Measurements from ENCODE around the gene FAM107A.

- TF ChIP-seq CTCF (IDR thresholded peaks at IDR 0.05; ENCODE audit: poor library complexity, severe bottlenecking) (no peak), MXI1 (conservative IDR thresholded peaks at IDR 0.05; ENCODE audit: poor library complexity, severe bottlenecking) (no peak), EZH2 (IDR thresholded peaks at IDR 0.05; ENCODE audit: borderline replicate concordance, insufficient read depth, low read length, poor library complexity, severe bottlenecking) (no peak), EP300 (conservative IDR thresholded peaks at IDR 0.05; ENCODE audit: poor library complexity, severe bottlenecking) (no peak)
- TF ChIP-seq, protein P1, sequence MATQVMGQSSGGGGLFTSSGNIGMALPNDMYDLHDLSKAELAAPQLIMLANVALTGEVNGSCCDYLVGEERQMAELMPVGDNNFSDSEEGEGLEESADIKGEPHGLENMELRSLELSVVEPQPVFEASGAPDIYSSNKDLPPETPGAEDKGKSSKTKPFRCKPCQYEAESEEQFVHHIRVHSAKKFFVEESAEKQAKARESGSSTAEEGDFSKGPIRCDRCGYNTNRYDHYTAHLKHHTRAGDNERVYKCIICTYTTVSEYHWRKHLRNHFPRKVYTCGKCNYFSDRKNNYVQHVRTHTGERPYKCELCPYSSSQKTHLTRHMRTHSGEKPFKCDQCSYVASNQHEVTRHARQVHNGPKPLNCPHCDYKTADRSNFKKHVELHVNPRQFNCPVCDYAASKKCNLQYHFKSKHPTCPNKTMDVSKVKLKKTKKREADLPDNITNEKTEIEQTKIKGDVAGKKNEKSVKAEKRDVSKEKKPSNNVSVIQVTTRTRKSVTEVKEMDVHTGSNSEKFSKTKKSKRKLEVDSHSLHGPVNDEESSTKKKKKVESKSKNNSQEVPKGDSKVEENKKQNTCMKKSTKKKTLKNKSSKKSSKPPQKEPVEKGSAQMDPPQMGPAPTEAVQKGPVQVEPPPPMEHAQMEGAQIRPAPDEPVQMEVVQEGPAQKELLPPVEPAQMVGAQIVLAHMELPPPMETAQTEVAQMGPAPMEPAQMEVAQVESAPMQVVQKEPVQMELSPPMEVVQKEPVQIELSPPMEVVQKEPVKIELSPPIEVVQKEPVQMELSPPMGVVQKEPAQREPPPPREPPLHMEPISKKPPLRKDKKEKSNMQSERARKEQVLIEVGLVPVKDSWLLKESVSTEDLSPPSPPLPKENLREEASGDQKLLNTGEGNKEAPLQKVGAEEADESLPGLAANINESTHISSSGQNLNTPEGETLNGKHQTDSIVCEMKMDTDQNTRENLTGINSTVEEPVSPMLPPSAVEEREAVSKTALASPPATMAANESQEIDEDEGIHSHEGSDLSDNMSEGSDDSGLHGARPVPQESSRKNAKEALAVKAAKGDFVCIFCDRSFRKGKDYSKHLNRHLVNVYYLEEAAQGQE (IDR thresholded peaks at IDR 0.05; ENCODE audit: borderline replicate concordance): no peak
Measured at GRCh38 chr3:58551636-58552180, 25.5 kb downstream of the FAM107A start.

Data from neural cell (in vitro differentiated cells).